ENCODE measurements around the gene EHD1.

EHD1 gene

GRCh38 chr11:64898541-64898940, 20.1 kb upstream of the EHD1 start:
- Histone ChIP-seq H3K27me3 (ENCODE audit: control insufficient read depth in 2 of 2, insufficient read depth in 2 of 2, low read length in 2 of 2) (no peaks in the 10 kb centered on the region), H3K4me1 (ENCODE audit: control insufficient read depth in 2 of 2, insufficient read depth in 2 of 2, low read length in 2 of 2) (peaks cover 10 to 13% of the 10 kb centered on the region in 2 donors), H3K27ac (ENCODE audit: low read depth in 2 of 2, low read length in 2 of 2) (no peak overlapping the region), H3K4me3 (ENCODE audit: low read length in 2 of 2) (no peak overlapping the region), H3K36me3 (ENCODE audit: control insufficient read depth in 2 of 2, insufficient read depth in 2 of 2, low read length in 2 of 2) (peaks cover 31 to 42% of the 10 kb centered on the region in 2 donors), H3K9ac (ENCODE audit: low read depth in 1 of 2, low read length in 2 of 2) (no peak overlapping the region), H3K9me3 (ENCODE audit: control insufficient read depth in 2 of 2, low read length in 2 of 2) (no peaks in the 10 kb centered on the region)

GRCh38 chr11:64898076-64898445, 19.6 kb upstream of the EHD1 start:
- Histone ChIP-seq H3K4me1 (ENCODE audit: control insufficient read depth in 2 of 2, insufficient read depth in 2 of 2, low read length in 2 of 2) (peaks cover 13 to 14% of the 10 kb centered on the region in 2 donors), H3K36me3 (ENCODE audit: control insufficient read depth in 2 of 2, insufficient read depth in 2 of 2, low read length in 2 of 2) (peaks cover 29 to 38% of the 10 kb centered on the region in 2 donors)

GRCh38 chr11:64897381-64898075, 19.1 kb upstream of the EHD1 start:
- Histone ChIP-seq H3K36me3 (ENCODE audit: control insufficient read depth in 2 of 2, insufficient read depth in 2 of 2, low read length in 2 of 2) (peaks cover 25 to 33% of the 10 kb centered on the region in 2 donors), H3K27ac (ENCODE audit: low read depth in 2 of 2, low read length in 2 of 2) (no peak overlapping the region), H3K4me1 (ENCODE audit: control insufficient read depth in 2 of 2, insufficient read depth in 2 of 2, low read length in 2 of 2) (peaks cover 13 to 14% of the 10 kb centered on the region in 2 donors), H3K4me3 (ENCODE audit: low read length in 2 of 2) (no peak overlapping the region), H3K27me3 (ENCODE audit: control insufficient read depth in 2 of 2, insufficient read depth in 2 of 2, low read length in 2 of 2) (no peaks in the 10 kb centered on the region), H3K9ac (ENCODE audit: low read depth in 1 of 2, low read length in 2 of 2) (no peak overlapping the region), H3K9me3 (ENCODE audit: control insufficient read depth in 2 of 2, low read length in 2 of 2) (no peaks in the 10 kb centered on the region)

More at GRCh38 chr11:64898076-64898445, 19.6 kb upstream of the EHD1 start:
- H3K4me3 ChIP-seq (ENCODE audit: low read length in 2 of 2) = no peak overlapping the region
- H3K27me3 ChIP-seq (ENCODE audit: control insufficient read depth in 2 of 2, insufficient read depth in 2 of 2, low read length in 2 of 2) = no peaks in the 10 kb centered on the region
- H3K27ac ChIP-seq (ENCODE audit: low read depth in 2 of 2, low read length in 2 of 2) = no peak overlapping the region
- no peak overlapping the region for H3K9ac ChIP-seq (ENCODE audit: low read depth in 1 of 2, low read length in 2 of 2)
- no peaks in the 10 kb centered on the region for H3K9me3 ChIP-seq (ENCODE audit: control insufficient read depth in 2 of 2, low read length in 2 of 2)

GRCh38 chr11:64896448-64897022, 18.1 kb upstream of the EHD1 start:
- Histone ChIP-seq H3K9me3 (ENCODE audit: control insufficient read depth in 2 of 2, low read length in 2 of 2) (no peaks in the 10 kb centered on the region), H3K9ac (ENCODE audit: low read depth in 1 of 2, low read length in 2 of 2) (no peak overlapping the region), H3K4me1 (ENCODE audit: control insufficient read depth in 2 of 2, insufficient read depth in 2 of 2, low read length in 2 of 2) (peaks cover 13 to 14% of the 10 kb centered on the region in 2 donors), H3K36me3 (ENCODE audit: control insufficient read depth in 2 of 2, insufficient read depth in 2 of 2, low read length in 2 of 2) (peaks cover 26 to 34% of the 10 kb centered on the region in 2 donors), H3K27me3 (ENCODE audit: control insufficient read depth in 2 of 2, insufficient read depth in 2 of 2, low read length in 2 of 2) (no peaks in the 10 kb centered on the region), H3K27ac (ENCODE audit: low read depth in 2 of 2, low read length in 2 of 2) (no peak overlapping the region), H3K4me3 (ENCODE audit: low read length in 2 of 2) (no peak overlapping the region)

- peaks cover 13 to 23% of the 10 kb centered on the region in 2 donors for H3K4me1 ChIP-seq (ENCODE audit: control insufficient read depth in 2 of 2, insufficient read depth in 2 of 2, low read length in 2 of 2)
- peaks cover 36 to 37% of the 10 kb centered on the region in 2 donors for H3K36me3 ChIP-seq (ENCODE audit: control insufficient read depth in 2 of 2, insufficient read depth in 2 of 2, low read length in 2 of 2)
- H3K9me3 ChIP-seq (ENCODE audit: control insufficient read depth in 2 of 2, low read length in 2 of 2) = no peaks in the 10 kb centered on the region
- no peaks in the 10 kb centered on the region for H3K27me3 ChIP-seq (ENCODE audit: control insufficient read depth in 2 of 2, insufficient read depth in 2 of 2, low read length in 2 of 2)
- peak overlapping the region in 1 of 2 donors; percentile 98 for H3K9ac ChIP-seq (ENCODE audit: low read depth in 1 of 2, low read length in 2 of 2)
- peak overlapping the region; percentile 95 to 99 for H3K27ac ChIP-seq (ENCODE audit: low read depth in 2 of 2, low read length in 2 of 2)
- H3K4me3 ChIP-seq (ENCODE audit: low read length in 2 of 2) = no peak overlapping the region
Observed at GRCh38 chr11:64894812-64895452, 16.5 kb upstream of the EHD1 start.

- peaks cover 34 to 36% of the 10 kb centered on the region in 2 donors for H3K36me3 ChIP-seq (ENCODE audit: control insufficient read depth in 2 of 2, insufficient read depth in 2 of 2, low read length in 2 of 2)
- peak overlapping the region; percentile 83 to 98 for H3K9ac ChIP-seq (ENCODE audit: low read depth in 1 of 2, low read length in 2 of 2)
- H3K27me3 ChIP-seq (ENCODE audit: control insufficient read depth in 2 of 2, insufficient read depth in 2 of 2, low read length in 2 of 2) = no peaks in the 10 kb centered on the region
- H3K9me3 ChIP-seq (ENCODE audit: control insufficient read depth in 2 of 2, low read length in 2 of 2) = no peaks in the 10 kb centered on the region
- peaks cover 17 to 28% of the 10 kb centered on the region in 2 donors for H3K4me1 ChIP-seq (ENCODE audit: control insufficient read depth in 2 of 2, insufficient read depth in 2 of 2, low read length in 2 of 2)
- peak overlapping the region; percentile 93 to 96 for H3K4me3 ChIP-seq (ENCODE audit: low read length in 2 of 2)
- peak overlapping the region; percentile 95 to 99 for H3K27ac ChIP-seq (ENCODE audit: low read depth in 2 of 2, low read length in 2 of 2)
Observed at GRCh38 chr11:64894070-64894811, 15.8 kb upstream of the EHD1 start.

GRCh38 chr11:64893194-64894069, 15.0 kb upstream of the EHD1 start:
- H3K36me3 ChIP-seq (ENCODE audit: control insufficient read depth in 2 of 2, insufficient read depth in 2 of 2, low read length in 2 of 2) = peaks cover 29 to 35% of the 10 kb centered on the region in 2 donors
- H3K27me3 ChIP-seq (ENCODE audit: control insufficient read depth in 2 of 2, insufficient read depth in 2 of 2, low read length in 2 of 2) = no peaks in the 10 kb centered on the region
- H3K4me1 ChIP-seq (ENCODE audit: control insufficient read depth in 2 of 2, insufficient read depth in 2 of 2, low read length in 2 of 2) = peaks cover 20 to 36% of the 10 kb centered on the region in 2 donors
- H3K4me3 ChIP-seq (ENCODE audit: low read length in 2 of 2) = peak overlapping the region; percentile 93 to 96
- H3K9me3 ChIP-seq (ENCODE audit: control insufficient read depth in 2 of 2, low read length in 2 of 2) = no peaks in the 10 kb centered on the region
- peak overlapping the region; percentile 98 for H3K9ac ChIP-seq (ENCODE audit: low read depth in 1 of 2, low read length in 2 of 2)
- peak overlapping the region; percentile 95 to 99 for H3K27ac ChIP-seq (ENCODE audit: low read depth in 2 of 2, low read length in 2 of 2)

GRCh38 chr11:64892838-64893193, 14.4 kb upstream of the EHD1 start:
- Histone ChIP-seq H3K9ac (ENCODE audit: low read depth in 1 of 2, low read length in 2 of 2) (peak overlapping the region; percentile 98), H3K4me3 (ENCODE audit: low read length in 2 of 2) (peak overlapping the region; percentile 93 to 96)

GRCh38 chr11:64892411-64892831, 14.0 kb upstream of the EHD1 start:
- H3K9me3 ChIP-seq (ENCODE audit: control insufficient read depth in 2 of 2, low read length in 2 of 2) = no peaks in the 10 kb centered on the region
- H3K9ac ChIP-seq (ENCODE audit: low read depth in 1 of 2, low read length in 2 of 2) = peak overlapping the region; percentile 98
- H3K4me3 ChIP-seq (ENCODE audit: low read length in 2 of 2) = peak overlapping the region; percentile 93 to 96
- H3K4me1 ChIP-seq (ENCODE audit: control insufficient read depth in 2 of 2, insufficient read depth in 2 of 2, low read length in 2 of 2) = peaks cover 29 to 46% of the 10 kb centered on the region in 2 donors
- no peaks in the 10 kb centered on the region for H3K27me3 ChIP-seq (ENCODE audit: control insufficient read depth in 2 of 2, insufficient read depth in 2 of 2, low read length in 2 of 2)
- peaks cover 20 to 26% of the 10 kb centered on the region in 2 donors for H3K36me3 ChIP-seq (ENCODE audit: control insufficient read depth in 2 of 2, insufficient read depth in 2 of 2, low read length in 2 of 2)
- H3K27ac ChIP-seq (ENCODE audit: low read depth in 2 of 2, low read length in 2 of 2) = peak overlapping the region; percentile 95 to 99

More at GRCh38 chr11:64892838-64893193, 14.4 kb upstream of the EHD1 start:
- Histone ChIP-seq H3K9me3 (ENCODE audit: control insufficient read depth in 2 of 2, low read length in 2 of 2) (no peaks in the 10 kb centered on the region), H3K27ac (ENCODE audit: low read depth in 2 of 2, low read length in 2 of 2) (peak overlapping the region; percentile 95 to 99), H3K36me3 (ENCODE audit: control insufficient read depth in 2 of 2, insufficient read depth in 2 of 2, low read length in 2 of 2) (peaks cover 23 to 29% of the 10 kb centered on the region in 2 donors), H3K27me3 (ENCODE audit: control insufficient read depth in 2 of 2, insufficient read depth in 2 of 2, low read length in 2 of 2) (no peaks in the 10 kb centered on the region), H3K4me1 (ENCODE audit: control insufficient read depth in 2 of 2, insufficient read depth in 2 of 2, low read length in 2 of 2) (peaks cover 25 to 42% of the 10 kb centered on the region in 2 donors)

Data from mucosa of rectum (tissue), 2 donors.